ENCODE measurements around the gene SF3B4. TPM values are rescaled to one million over a fixed set of nuclear protein-coding genes. Genes with fewer than 3 reads are reported as not detected.
A peak's percentile ranks its signal among the peaks of the same experiment; 100 is the strongest.
"Not testable (repeated sequence)": the region's sequence is repeated elsewhere in the genome, so short reads cannot be mapped to it uniquely, and the experiment has no call there.

SF3B4 gene
- polyA plus RNA-seq, 3 donors, result 68.9 to 90.1 (median 87.6) TPM

DNA sequence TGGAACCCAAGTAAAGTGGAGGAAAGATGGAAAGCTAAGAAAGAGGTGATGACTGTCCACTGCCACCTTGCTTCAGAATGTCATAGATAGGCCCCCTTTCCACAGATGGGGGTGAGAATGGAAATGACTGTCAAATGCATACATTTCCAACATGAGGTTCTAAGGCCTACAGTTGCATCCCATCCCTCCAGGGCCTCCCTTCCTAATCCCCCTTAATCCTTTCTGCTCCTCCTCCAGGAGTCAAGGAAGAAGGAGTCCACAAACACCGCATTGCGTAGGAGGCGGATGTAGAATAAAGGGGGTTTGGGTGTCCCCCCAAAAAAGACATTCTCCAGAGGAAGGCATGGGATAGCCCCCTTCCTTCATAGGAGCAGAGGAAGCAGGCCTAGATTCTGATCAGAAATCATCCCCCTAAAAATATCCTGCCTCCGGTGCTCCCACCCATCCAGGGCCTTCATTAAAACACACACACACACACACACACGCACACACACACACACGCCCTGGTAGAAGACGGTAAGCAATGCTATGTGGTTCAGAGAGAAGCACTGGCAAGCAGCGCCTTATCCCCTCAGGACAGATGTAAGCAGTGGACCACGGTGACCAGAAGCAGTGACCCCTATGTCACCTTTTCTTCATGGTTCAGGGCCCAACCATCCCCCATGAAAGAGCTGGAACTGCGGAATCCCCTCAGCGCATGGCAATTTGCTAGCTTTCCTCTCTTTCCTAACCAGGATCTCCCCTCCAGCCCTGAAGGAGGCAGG is 12.0 kb downstream of the SF3B4 start:
- no peak for DNase-seq (ENCODE audit: extremely low read depth in 1 of 11, low read depth in 9 of 11, low spot score in 4 of 11)

- no peak for DNase-seq (ENCODE audit: extremely low read depth in 1 of 11, low read depth in 9 of 11, low spot score in 4 of 11)
These were observed 13.1 kb downstream of the SF3B4 start for GRCh38 chr1:149914545-149914944.

DNA sequence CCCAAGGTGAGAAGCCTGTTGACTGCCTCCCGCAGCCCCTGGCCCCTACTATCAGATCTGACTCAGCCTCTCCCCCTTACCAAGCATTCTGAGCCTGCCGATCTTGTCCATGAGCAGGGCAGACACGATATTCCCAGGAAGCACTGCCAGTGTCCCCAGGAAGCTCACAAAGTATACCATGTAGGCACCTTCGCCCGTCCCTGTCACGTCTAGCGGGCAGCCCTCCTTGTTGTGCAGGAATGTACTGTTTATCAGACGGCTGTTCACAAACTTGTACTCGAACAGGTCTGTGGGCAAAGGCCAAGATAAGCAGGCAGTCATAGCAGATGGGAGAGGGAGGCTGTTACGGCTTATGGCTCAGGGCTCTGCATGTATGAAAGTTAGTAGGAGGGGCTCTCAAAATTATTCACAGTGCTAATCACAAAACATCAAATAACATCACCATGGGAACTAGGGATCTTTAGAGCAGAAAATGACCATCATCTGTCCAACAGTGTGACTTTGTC is 21.0 kb downstream of the SF3B4 start:
- DNase-seq (ENCODE audit: extremely low read depth in 1 of 11, low read depth in 9 of 11, low spot score in 4 of 11), result no peak

DNA sequence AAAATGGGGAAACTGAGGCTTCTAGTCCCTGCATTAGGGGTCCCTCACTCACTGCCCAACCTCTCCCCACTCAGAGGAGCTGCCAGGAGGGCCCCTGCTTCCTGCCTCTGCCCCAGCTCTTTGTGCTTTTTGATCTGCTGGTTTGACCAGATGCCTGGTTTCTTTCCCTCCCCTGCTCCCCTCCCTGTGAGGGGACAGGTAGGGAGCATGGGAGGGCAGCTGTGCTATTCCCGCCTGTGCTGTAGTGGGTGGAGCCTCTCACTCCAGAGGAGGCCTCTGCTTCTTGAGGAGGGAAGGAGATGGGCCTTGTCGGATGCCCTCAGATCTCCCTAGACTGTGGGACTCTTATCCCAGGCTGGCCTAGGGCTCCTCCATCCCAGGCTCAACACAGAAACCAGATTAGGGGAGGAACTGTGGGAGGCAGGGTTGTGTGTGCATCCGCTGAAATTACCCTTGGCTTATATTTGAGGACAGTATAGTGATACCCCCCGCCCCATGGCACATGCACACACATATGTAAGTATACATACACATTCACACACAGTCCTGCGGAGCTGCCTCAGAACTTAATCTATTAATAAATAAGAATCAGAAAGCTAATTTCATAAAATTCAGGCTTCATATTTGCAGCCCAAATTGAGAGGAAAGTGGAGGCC is 23.6 kb downstream of the SF3B4 start:
- DNase-seq (ENCODE audit: extremely low read depth in 1 of 11, low read depth in 9 of 11, low spot score in 4 of 11), result no peak

GRCh38 chr1:149899460-149900284 is 27.9 kb downstream of the SF3B4 start, which contains the start of gene BOLA1:
Gene BOLA1, plus strand, starts transcription at chr1:149899568. Its CDS starts 492 bp downstream, at chr1:149900060.
- DNase-seq (ENCODE audit: extremely low read depth in 1 of 11, low read depth in 9 of 11, low spot score in 4 of 11), result peak; percentile 84 to 93 (median 89)

DNA sequence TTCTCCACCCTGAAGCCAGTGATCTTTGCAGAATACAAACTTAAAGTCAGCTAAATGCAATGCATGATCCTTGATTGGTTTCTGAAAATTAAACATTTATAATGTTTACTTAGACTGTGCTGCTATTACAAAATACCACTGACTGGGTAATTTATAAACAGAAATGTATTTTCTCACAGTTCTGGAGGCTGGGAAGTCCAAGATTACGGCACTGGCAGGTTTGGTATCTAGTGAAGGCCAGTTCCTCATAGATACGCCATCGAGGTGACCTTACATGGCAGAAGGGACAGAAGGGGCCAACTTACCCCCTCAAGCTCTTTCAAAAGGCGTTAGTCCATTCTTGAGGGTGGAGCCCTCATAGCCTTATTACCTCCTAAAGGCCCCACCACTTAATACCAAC is 31.0 kb downstream of the SF3B4 start:
- no peak for DNase-seq (ENCODE audit: extremely low read depth in 1 of 11, low read depth in 9 of 11, low spot score in 4 of 11)

DNA sequence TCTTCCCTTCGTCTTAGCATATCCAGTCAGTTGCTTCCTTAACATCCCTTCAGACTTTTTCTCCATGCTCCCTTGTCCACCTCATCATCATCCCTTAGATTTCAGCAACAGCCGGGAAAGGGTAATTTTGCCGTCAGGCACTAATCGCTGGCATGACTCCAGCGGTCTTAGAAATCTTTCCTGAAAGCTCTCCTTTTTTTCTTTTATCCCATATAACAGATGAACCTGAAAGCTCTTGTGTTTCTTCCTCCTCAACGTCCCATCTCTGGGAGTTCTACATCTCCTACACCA is 38.7 kb downstream of the SF3B4 start:
- peak in 5 of 11 donors; percentile 29 to 50 (median 43) for DNase-seq (ENCODE audit: extremely low read depth in 1 of 11, low read depth in 9 of 11, low spot score in 4 of 11)

- DNase-seq (ENCODE audit: extremely low read depth in 1 of 11, low read depth in 9 of 11, low spot score in 4 of 11), result peak; percentile 80 to 92 (median 87)
These were observed 39.2 kb downstream of the SF3B4 start for GRCh38 chr1:149888247-149888998.

DNA sequence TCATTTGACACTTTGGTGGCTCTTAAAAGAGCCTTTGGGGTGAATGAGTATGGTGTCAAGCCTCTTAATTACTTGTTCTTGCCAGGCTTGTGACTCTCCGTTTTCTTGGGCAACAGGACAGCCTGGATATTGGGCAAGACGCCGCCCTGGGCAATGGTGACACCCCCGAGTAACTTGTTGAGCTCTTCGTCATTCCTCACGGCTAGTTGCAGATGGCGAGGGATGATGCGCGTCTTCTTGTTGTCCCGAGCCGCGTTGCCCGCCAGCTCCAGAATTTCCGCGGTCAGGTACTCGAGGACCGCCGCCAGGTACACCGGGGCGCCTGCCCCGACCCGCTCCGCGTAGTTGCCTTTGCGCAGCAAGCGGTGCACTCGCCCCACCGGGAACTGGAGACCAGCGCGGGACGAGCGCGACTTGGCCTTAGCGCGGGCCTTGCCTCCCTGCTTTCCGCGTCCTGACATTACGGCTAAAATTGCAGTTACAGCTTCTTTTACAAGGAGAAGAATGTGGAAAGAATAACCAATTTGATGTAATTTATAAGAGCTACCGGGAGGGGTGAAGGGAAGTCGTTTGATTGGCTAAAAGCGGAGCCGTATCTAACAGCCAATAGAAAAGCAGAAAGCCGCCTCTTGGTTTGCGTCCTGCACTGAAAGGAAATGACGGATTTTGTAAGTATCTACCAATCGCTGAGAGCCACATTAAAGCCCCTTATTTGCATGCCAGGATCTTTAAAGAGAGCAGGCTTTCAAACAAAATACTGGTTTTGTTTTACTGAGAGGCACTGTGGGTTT is 40.0 kb downstream of the SF3B4 start:
- peak; percentile 88 to 99 (median 95) for DNase-seq (ENCODE audit: extremely low read depth in 1 of 11, low read depth in 9 of 11, low spot score in 4 of 11)

- not testable (repeated sequence) for DNase-seq (ENCODE audit: extremely low read depth in 1 of 11, low read depth in 9 of 11, low spot score in 4 of 11)
These were observed 40.5 kb downstream of the SF3B4 start for GRCh38 chr1:149887196-149887455.

- peak; percentile 95 to 99 (median 99) for DNase-seq (ENCODE audit: extremely low read depth in 1 of 11, low read depth in 9 of 11, low spot score in 4 of 11)
These were observed 41.0 kb downstream of the SF3B4 start for GRCh38 chr1:149886396-149887195.

DNA sequence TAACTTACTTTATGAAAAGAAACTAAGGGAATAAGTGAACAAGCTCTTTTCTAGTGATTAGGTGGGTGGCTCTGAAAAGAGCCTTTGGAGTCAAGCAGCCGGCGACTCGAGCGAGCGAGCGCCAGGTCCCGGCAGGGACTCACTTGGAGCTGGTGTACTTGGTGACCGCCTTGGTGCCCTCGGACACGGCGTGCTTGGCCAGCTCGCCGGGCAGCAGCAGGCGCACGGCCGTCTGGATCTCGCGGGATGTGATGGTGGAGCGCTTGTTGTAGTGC is 41.5 kb downstream of the SF3B4 start:
- DNase-seq (ENCODE audit: extremely low read depth in 1 of 11, low read depth in 9 of 11, low spot score in 4 of 11), result not testable (repeated sequence)

DNA sequence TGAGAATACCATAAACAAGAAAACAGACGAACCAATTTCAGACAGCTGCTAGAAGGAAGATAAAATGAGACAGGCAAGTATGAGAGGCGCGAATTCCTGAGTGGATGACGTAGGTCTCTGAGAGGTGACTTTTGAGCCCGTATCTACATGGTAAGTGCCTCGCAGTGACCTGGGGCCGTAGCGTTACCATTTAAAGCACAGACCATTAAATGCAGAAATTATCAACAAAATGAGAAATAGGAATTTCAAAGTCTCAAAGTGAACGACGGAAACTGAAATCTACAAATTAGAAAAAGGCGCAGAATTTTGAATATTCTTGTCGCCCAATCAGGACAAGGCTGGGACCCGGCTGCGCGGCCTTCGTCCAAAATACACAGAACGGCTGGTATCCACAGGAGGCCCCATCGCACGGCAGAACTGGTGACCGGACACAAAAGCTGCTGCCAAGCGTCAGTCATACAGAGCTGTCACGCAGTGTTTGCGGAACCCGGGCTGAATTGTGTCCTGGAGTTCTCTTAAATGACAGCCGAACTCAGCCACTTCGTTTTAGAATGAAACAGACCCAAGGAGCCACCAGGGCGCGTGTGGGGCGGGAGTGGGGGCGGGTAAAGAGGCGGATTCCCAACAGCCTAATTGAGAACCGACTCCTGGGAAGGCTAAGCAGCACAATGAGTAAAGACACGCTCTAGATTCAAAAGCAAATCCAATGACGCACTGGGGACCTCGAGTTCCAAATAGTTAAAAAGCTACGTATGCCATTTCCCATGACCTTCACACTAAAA is 42.1 kb downstream of the SF3B4 start:
- peak in 9 of 11 donors; percentile 76 to 85 (median 82) for DNase-seq (ENCODE audit: extremely low read depth in 1 of 11, low read depth in 9 of 11, low spot score in 4 of 11)

DNA sequence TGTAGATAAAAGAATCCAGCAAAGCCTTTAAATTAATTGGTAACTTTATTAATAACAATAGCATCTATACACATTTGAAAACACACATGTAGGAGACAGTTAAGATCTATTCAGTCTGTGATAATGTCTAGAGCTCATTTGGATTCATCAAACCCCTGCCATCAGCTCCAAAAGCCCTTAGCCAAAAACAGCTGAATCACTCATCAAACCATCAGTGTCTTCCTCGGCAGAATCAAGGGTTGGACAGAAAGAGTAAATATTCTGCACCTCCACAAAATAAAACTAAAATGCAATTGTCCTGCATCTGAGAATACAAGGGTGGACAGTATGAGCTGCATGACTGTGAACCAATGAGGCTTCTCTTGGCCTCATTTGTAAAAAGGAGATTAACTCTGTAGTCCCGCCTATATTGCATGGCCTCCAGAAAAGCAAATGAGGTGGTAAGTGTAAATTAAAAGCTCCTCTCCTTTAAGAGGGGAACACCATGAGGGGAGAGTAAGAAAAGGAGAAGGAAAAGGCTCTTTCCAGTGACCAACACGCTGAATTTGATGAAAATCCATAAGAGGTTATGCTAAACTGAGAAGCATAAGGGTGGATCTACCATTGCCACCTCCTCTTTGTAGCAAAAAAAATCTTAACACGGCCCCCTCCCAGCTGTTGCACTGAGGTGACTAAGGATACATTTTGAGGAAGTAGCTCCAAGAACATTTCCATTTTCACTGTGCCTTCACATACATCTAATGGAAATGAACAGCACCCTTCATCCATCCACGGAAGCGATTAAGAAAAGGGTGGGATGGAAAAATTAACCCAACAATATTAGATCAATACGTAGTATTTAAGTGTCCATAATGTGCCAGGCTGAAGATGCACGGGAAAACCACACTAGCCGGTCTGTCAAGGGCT is 42.9 kb downstream of the SF3B4 start:
- DNase-seq (ENCODE audit: extremely low read depth in 1 of 11, low read depth in 9 of 11, low spot score in 4 of 11), result peak in 3 of 11 donors; percentile 23 to 46 (median 30)

DNA sequence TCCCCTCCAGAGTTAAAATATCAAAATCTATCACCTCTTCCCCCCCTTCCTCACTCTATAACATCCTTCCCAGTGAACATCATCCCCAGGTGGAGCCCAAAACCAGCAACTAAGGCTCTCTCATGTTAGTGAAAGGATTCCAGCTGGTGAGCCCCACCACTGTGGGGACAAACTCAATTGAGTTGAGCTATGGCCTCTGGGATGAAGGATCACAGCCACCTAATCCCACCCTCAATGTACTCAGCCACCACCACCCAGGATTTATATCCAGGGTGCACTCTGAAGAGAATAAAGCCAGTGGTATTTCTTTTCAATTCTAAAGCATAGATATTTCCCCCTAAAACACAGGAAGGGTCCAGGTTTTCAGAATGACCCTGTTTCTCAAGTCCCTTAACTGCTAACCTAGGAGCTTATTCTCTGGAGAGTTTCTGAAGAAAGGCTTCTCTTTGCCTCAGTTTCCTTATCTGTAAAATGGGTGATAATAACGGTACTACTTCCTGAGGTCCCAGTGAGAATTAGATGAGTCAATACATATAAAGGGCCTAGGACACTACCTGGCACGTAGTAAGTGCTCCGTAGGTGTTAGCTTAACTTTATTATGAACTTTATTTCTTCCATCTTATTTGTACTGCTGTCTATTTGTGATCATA is 43.9 kb downstream of the SF3B4 start:
- DNase-seq (ENCODE audit: extremely low read depth in 1 of 11, low read depth in 9 of 11, low spot score in 4 of 11), result no peak

- no peak for DNase-seq (ENCODE audit: extremely low read depth in 1 of 11, low read depth in 9 of 11, low spot score in 4 of 11)
These were observed 45.7 kb downstream of the SF3B4 start for GRCh38 chr1:149881876-149882275.
